CD14-positive monocyte (primary cell): ENCODE results near the gene GPR37. TPM values are rescaled to one million over a fixed set of nuclear protein-coding genes. Genes with fewer than 3 reads are reported as not detected.
A peak's percentile ranks its signal among the peaks of the same experiment; 100 is the strongest.

Experiments
- DNase-seq, 3 donors: peaks; one replicate each; pipeline ENCODE4 v3.0.0-alpha.2; 2011 to 2022
- H2AFZ ChIP-seq: 2 replicates; pipeline ENCODE4 v1.6.0; 2012; ENCODE audit warnings: mild to moderate bottlenecking, low read depth, low read length, inconsistent platforms; ENCODE audit not compliant: insufficient read depth, poor library complexity, severe bottlenecking
- H3K27ac ChIP-seq, 2 donors: 1 replicate in 1 of 2; 2 replicates in 1 of 2; pipeline ENCODE4 v1.5.1; 2012 to 2013; ENCODE audit warnings: low read length in 2 of 2, control low read depth in 1 of 2, inconsistent platforms in 1 of 2, low read depth in 1 of 2, mild to moderate bottlenecking in 1 of 2
- H3K27me3 ChIP-seq, 2 donors: one replicate each; pipeline versions ENCODE4 v1.6.0 to v1.6.1; 2011 to 2013; ENCODE audit warnings: low read length in 2 of 2; ENCODE audit not compliant: control insufficient read depth in 2 of 2, insufficient read depth in 2 of 2
- H3K36me3 ChIP-seq, 2 donors: replicated peaks in 1 of 2; 1 replicate in 1 of 2; 2 replicates in 1 of 2; pipeline versions ENCODE4 v1.5.1 to v1.6.1; 2012 to 2013; ENCODE audit warnings: low read length in 2 of 2, control low read depth in 1 of 2, inconsistent platforms in 1 of 2, mild to moderate bottlenecking in 1 of 2; ENCODE audit not compliant: insufficient read depth in 2 of 2, control insufficient read depth in 1 of 2
- H3K4me1 ChIP-seq, 2 donors: 1 replicate in 1 of 2; 2 replicates in 1 of 2; pipeline versions ENCODE4 v1.5.1 to v1.6.1; 2012 to 2013; ENCODE audit warnings: low read length in 2 of 2, control low read depth in 1 of 2, inconsistent platforms in 1 of 2, mild to moderate bottlenecking in 1 of 2, moderate library complexity in 1 of 2; ENCODE audit not compliant: insufficient read depth in 2 of 2, control insufficient read depth in 1 of 2
- H3K4me2 ChIP-seq: replicated peaks from 2 replicates; pipeline ENCODE3; 2012; ENCODE audit warnings: low read length, moderate library complexity, mild to moderate bottlenecking; ENCODE audit not compliant: poor library complexity, severe bottlenecking; ENCODE audit errors: extremely low read depth
- H3K4me3 ChIP-seq, 3 experiments: fragments of 200-600 bp in 1 of 3; sonication (generic) in 1 of 3; replicated peaks in 1 of 3; 1 replicate in 2 of 3; 2 replicates in 1 of 3; pipeline ENCODE4 v1.5.1; 2011 to 2013; ENCODE audit warnings: low read length in 3 of 3, mild to moderate bottlenecking in 3 of 3, control low read depth in 2 of 3, low read depth in 2 of 3, inconsistent platforms in 1 of 3, moderate library complexity in 1 of 3
- H3K79me2 ChIP-seq: 2 replicates; pipeline ENCODE4 v1.6.0; 2012; ENCODE audit warnings: mild to moderate bottlenecking, control low read depth, inconsistent platforms, low read length, moderate library complexity; ENCODE audit not compliant: insufficient read depth
- H3K9ac ChIP-seq: 2 replicates; pipeline ENCODE4 v1.6.0; 2017; ENCODE audit warnings: low read length, mild to moderate bottlenecking; ENCODE audit not compliant: insufficient read depth, poor library complexity, severe bottlenecking
- H3K9me3 ChIP-seq, 2 donors: replicated peaks in 1 of 2; 1 replicate in 1 of 2; 2 replicates in 1 of 2; pipeline versions ENCODE4 v1.5.1 to v1.6.1; 2012 to 2013; ENCODE audit warnings: low read length in 2 of 2, control low read depth in 1 of 2; ENCODE audit not compliant: control insufficient read depth in 1 of 2, insufficient read depth in 1 of 2
- H4K20me1 ChIP-seq: 2 replicates; pipeline ENCODE4 v1.6.0; 2012; ENCODE audit warnings: mild to moderate bottlenecking, low read length, control low read depth, moderate library complexity; ENCODE audit not compliant: insufficient read depth
- H3K27ac Mint-ChIP-seq, 7 donors: one replicate each; pipeline ENCODE4 v1.8.0; 2020; ENCODE audit warnings: mild to moderate bottlenecking in 7 of 7, mixed read lengths in 7 of 7, moderate library complexity in 6 of 7, inconsistent platforms in 2 of 7
- H3K27me3 Mint-ChIP-seq, 3 donors: one replicate each; pipeline ENCODE4 v1.8.0; 2021 to 2022; ENCODE audit warnings: low read depth in 3 of 3, mild to moderate bottlenecking in 3 of 3, mixed read lengths in 3 of 3, moderate library complexity in 3 of 3, inconsistent platforms in 1 of 3
- H3K36me3 Mint-ChIP-seq, 2 donors: one replicate each; pipeline ENCODE4 v1.8.0; 2020; ENCODE audit warnings: mixed read lengths in 2 of 2, inconsistent platforms in 1 of 2, mild to moderate bottlenecking in 1 of 2
- H3K4me1 Mint-ChIP-seq: one replicate; pipeline ENCODE4 v1.8.0; 2020; ENCODE audit warnings: mild to moderate bottlenecking, mixed read lengths
- H3K4me3 Mint-ChIP-seq, 2 donors: one replicate each; pipeline ENCODE4 v1.8.0; 2020; ENCODE audit warnings: mild to moderate bottlenecking in 2 of 2, mixed read lengths in 2 of 2, moderate library complexity in 1 of 2
- H3K9me3 Mint-ChIP-seq, 7 donors: one replicate each; pipeline ENCODE4 v1.8.0; 2020 to 2022; ENCODE audit warnings: mixed read lengths in 7 of 7, mild to moderate bottlenecking in 6 of 7, moderate library complexity in 6 of 7, inconsistent platforms in 2 of 7
- WGBS: methylation state at CpG from one replicate; pipeline ENCODE4 v1.1.5; 2013; ENCODE audit warnings: missing lambda C conversion rate; ENCODE audit not compliant: insufficient coverage; 5-methylcytosine and 5-hydroxymethylcytosine counted together
- intact Hi-C, 2 donors: fragments of 100-400 bp; cut with micrococcal nuclease; formaldehyde crosslinking; loops; one replicate each; pipeline versions ENCODE4 v1.15.0 to v1.15.1; 2023
- polyA plus RNA-seq, 3 donors: library from polyadenylated mRNA; depleted of rRNA in 1 of 3; unstranded in 2 of 3; stranded (reverse) in 1 of 3; fragments of 300-500 nt in 2 of 3; fragments of >200 nt in 1 of 3; fragmentation: Illumina TruSeq in 2 of 3; gene quantifications; 1 replicate in 2 of 3; 2 replicates in 1 of 3; pipeline ENCODE4 v1.2.3, GENCODE V29; 2012 to 2021
- TF ChIP-seq, protein P1 (sequence below): fragments of 200-600 bp; IDR thresholded peaks from one replicate; pipeline ENCODE4 v1.8.0; 2022; ENCODE audit warnings: antibody characterized with exemption, mild to moderate bottlenecking

GPR37 gene
- polyA plus RNA-seq, 3 donors, result not detected

DNA sequence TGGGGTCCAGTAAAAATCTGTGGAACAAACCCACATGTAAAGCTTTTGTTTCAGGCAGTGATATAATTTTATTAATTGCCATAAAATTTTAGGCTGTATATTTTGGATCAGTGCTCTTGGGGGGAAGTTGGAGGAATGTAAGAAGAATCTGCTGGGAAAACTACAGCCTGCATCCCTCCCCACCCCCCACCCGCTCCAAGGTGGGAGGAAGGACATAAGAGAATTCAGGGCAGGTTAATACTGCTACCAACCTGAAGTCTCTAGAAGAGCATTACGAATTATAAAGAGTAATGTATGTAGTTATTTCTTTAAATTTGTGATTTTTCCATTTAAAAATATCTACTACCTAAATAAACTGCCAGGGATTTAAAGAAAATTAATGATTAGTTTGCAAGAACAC, 47.2 kb upstream of the GPR37 start:
- whole genome bisulfite sequencing, result no CpG with 5 or more reads among the region's 2 CpGs
- Histone ChIP-seq H3K27ac (no peak overlapping the region), H3K9me3 (no peaks in the 10 kb centered on the region), H4K20me1 (no peaks in the 10 kb centered on the region), H3K4me2 (no peak overlapping the region), H3K4me1 (no peaks in the 10 kb centered on the region), H2AFZ (no peak overlapping the region), H3K9ac (no peak overlapping the region), H3K27me3 (no peaks in the 10 kb centered on the region), H3K4me3 (no peak overlapping the region), H3K36me3 (no peaks in the 10 kb centered on the region), H3K79me2 (no peaks in the 10 kb centered on the region)
- peaks cover 1% of the 10 kb centered on the region for H3K4me1 Mint-ChIP-seq
- peaks cover 0 to 4% (median 0%) of the 10 kb centered on the region in 7 donors for H3K9me3 Mint-ChIP-seq
- H3K27me3 Mint-ChIP-seq, result peaks cover 2 to 6% (median 2%) of the 10 kb centered on the region in 3 donors
- H3K4me3 Mint-ChIP-seq, result no peak overlapping the region
- H3K36me3 Mint-ChIP-seq, result no peaks in the 10 kb centered on the region
- TF ChIP-seq, protein P1, sequence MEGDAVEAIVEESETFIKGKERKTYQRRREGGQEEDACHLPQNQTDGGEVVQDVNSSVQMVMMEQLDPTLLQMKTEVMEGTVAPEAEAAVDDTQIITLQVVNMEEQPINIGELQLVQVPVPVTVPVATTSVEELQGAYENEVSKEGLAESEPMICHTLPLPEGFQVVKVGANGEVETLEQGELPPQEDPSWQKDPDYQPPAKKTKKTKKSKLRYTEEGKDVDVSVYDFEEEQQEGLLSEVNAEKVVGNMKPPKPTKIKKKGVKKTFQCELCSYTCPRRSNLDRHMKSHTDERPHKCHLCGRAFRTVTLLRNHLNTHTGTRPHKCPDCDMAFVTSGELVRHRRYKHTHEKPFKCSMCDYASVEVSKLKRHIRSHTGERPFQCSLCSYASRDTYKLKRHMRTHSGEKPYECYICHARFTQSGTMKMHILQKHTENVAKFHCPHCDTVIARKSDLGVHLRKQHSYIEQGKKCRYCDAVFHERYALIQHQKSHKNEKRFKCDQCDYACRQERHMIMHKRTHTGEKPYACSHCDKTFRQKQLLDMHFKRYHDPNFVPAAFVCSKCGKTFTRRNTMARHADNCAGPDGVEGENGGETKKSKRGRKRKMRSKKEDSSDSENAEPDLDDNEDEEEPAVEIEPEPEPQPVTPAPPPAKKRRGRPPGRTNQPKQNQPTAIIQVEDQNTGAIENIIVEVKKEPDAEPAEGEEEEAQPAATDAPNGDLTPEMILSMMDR, result no peak
- DNase-seq, result no peak
- no peak overlapping the region for H3K27ac Mint-ChIP-seq
- intact Hi-C loops, result no loop called here

GRCh38 chr7:124811341-124811740, 45.7 kb upstream of the GPR37 start:
- H3K4me1 Mint-ChIP-seq, result peaks cover 1% of the 10 kb centered on the region
- no peak for DNase-seq
- TF ChIP-seq, protein P1, result no peak
- no peak overlapping the region for H3K4me3 Mint-ChIP-seq
- peaks cover 0 to 4% (median 0%) of the 10 kb centered on the region in 7 donors for H3K9me3 Mint-ChIP-seq
- Histone ChIP-seq H3K4me2 (no peak overlapping the region), H3K36me3 (no peaks in the 10 kb centered on the region), H3K79me2 (no peaks in the 10 kb centered on the region), H3K9me3 (no peaks in the 10 kb centered on the region), H3K9ac (no peak overlapping the region), H3K4me3 (no peak overlapping the region), H2AFZ (no peak overlapping the region), H4K20me1 (no peaks in the 10 kb centered on the region), H3K27me3 (no peaks in the 10 kb centered on the region), H3K27ac (no peak overlapping the region), H3K4me1 (no peaks in the 10 kb centered on the region)
- H3K36me3 Mint-ChIP-seq, result no peaks in the 10 kb centered on the region
- intact Hi-C loops, result no loop called here
- H3K27ac Mint-ChIP-seq, result peak overlapping the region in 1 of 7 donors; percentile 9
- H3K27me3 Mint-ChIP-seq, result peaks cover 2 to 7% (median 3%) of the 10 kb centered on the region in 3 donors
- 86% methylated on average over 1 of the region's 1 CpG for WGBS
